Stimulated activated CD4-positive, alpha-beta T cell treated with anti-CD3 and anti-CD28 coated beads, Interleukin-2, amount 100 ng/mL, for 48 hours (primary cell): ENCODE data around the gene COLEC12.

ENCODE experiments used
- DNase-seq, 2 donors: peaks; one replicate each; pipeline ENCODE4 v3.0.0-alpha.2; 2020

The COLEC12 gene

GRCh38 chr18:267688-268552 lies 232.6 kb downstream of the COLEC12 start, which contains the start of gene THOC1:
Gene THOC1 (minus strand): TSS chr18:268047. CDS start chr18:268019, 28 bp downstream.
- DNase-seq, result peak; percentile 92 to 94

- no peak for DNase-seq
These were observed 233.2 kb downstream of the COLEC12 start for GRCh38 chr18:267380-267687.
